Mesothelial cell of epicardium (in vitro differentiated cells): ENCODE results near the gene PIEZO2. TPM values are rescaled to one million over a fixed set of nuclear protein-coding genes. Genes with fewer than 3 reads are reported as not detected.

Experiments used
- DNase-seq, 2 experiments: peaks; one replicate each; pipeline ENCODE4 v3.0.0; 2021; ENCODE audit warnings: low spot score in 2 of 2; ENCODE audit not compliant: unreplicated experiment in 2 of 2
- H3K27ac Mint-ChIP-seq: 2 replicates; pipeline ENCODE4 v1.8.0; 2021; ENCODE audit warnings: mixed read lengths
- H3K27me3 Mint-ChIP-seq: 2 replicates; pipeline ENCODE4 v1.8.0; 2021; ENCODE audit warnings: low read depth, mixed read lengths
- H3K36me3 Mint-ChIP-seq: 2 replicates; pipeline ENCODE4 v1.8.0; 2021; ENCODE audit warnings: mixed read lengths
- H3K4me1 Mint-ChIP-seq: 2 replicates; pipeline ENCODE4 v1.8.0; 2021; ENCODE audit warnings: mixed read lengths
- H3K4me3 Mint-ChIP-seq: 2 replicates; pipeline ENCODE4 v1.8.0; 2021; ENCODE audit warnings: mild to moderate bottlenecking, moderate library complexity, mixed read lengths
- H3K9me3 Mint-ChIP-seq: 2 replicates; pipeline ENCODE4 v1.8.0; 2021; ENCODE audit warnings: mixed read lengths
- CTCF ChIP-seq: fragments of 200-600 bp; sonication (generic); IDR thresholded peaks from one replicate; pipeline ENCODE4 v1.5.0; 2021; ENCODE audit warnings: antibody characterized with exemption; ENCODE audit not compliant: unreplicated experiment
- total RNA-seq: library from RNA; stranded (reverse); gene quantifications from 3 replicates; pipeline ENCODE4 v1.2.1, GENCODE V29; 2021

The PIEZO2 gene
- total RNA-seq, 1 donor from 2014 or later, result 36.7 TPM

- Mint-ChIP-seq H3K4me3 (no peak overlapping the region), H3K27me3 (no peaks in the 10 kb centered on the region), H3K36me3 (peaks cover 8% of the 10 kb centered on the region), H3K27ac (no peak overlapping the region), H3K9me3 (peaks cover 7% of the 10 kb centered on the region), H3K4me1 (peaks cover 10% of the 10 kb centered on the region)
- DNase-seq, result no peak
- TF ChIP-seq CTCF, result no peak
Observed at GRCh38 chr18:11124054-11124453, 25.3 kb downstream of the PIEZO2 start.

DNA sequence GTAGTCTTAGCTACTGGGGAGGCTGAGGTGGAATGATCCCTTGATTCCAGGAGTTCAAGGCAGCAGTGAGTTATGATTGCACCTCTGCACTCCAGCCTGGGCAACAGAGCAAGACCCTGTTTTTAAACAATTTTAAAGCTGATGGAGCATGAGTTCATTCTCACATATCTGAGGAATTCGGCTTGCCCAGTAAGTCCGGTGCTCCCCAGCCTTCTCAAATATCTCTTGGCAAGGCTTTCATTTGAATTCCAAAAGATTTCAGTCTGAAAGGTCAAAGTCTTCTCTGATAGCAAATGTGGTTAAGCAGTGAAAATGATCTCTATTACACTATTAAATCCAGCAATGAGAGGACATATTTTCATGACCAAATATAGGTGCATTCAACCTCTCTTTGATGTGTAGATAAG, 27.9 kb downstream of the PIEZO2 start:
- Mint-ChIP-seq H3K4me3 (no peak overlapping the region), H3K9me3 (no peaks in the 10 kb centered on the region), H3K36me3 (no peaks in the 10 kb centered on the region), H3K4me1 (peaks cover 16% of the 10 kb centered on the region), H3K27ac (no peak overlapping the region), H3K27me3 (no peaks in the 10 kb centered on the region)
- no peak for DNase-seq
- no peak for TF ChIP-seq CTCF

DNA sequence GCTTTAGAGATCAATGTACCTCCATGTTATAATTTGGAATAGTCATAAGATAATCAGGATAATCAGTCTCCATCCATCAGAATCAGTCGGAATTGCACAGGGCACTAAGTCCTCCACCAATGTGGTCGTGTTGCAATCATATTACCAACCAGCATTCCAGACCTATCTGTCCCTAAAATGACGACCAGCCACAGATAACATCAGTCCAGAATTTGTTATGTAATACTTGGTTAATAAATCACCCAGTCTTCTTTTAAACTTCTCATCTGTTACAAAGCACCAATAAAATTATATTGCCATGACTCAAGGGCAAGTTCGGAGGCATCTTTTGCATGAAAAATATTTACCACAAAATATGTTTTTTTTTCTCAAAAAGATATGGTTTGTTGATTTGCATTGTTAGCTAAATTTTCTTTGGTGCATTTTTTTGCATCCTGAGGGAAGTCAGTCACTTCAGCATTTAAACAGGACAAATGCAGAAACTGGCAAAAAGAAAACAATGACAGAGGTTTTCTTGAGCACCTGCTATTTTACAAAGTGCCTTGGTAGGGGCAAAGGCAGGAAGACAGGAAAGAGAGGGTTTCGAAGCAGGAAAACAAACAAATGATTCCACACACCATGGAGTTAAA, 29.3 kb downstream of the PIEZO2 start:
- Mint-ChIP-seq H3K36me3 (no peaks in the 10 kb centered on the region), H3K27ac (no peak overlapping the region), H3K4me3 (no peak overlapping the region), H3K9me3 (no peaks in the 10 kb centered on the region), H3K27me3 (no peaks in the 10 kb centered on the region), H3K4me1 (peaks cover 16% of the 10 kb centered on the region)
- TF ChIP-seq CTCF, result no peak
- DNase-seq, result no peak

GRCh38 chr18:11119550-11119949, 29.8 kb downstream of the PIEZO2 start:
- Mint-ChIP-seq H3K4me3 (no peak overlapping the region), H3K36me3 (no peaks in the 10 kb centered on the region), H3K4me1 (peaks cover 20% of the 10 kb centered on the region)

GRCh38 chr18:11118051-11118766, 31.2 kb downstream of the PIEZO2 start:
- no peak for DNase-seq
- no peak for TF ChIP-seq CTCF
- H3K4me3 Mint-ChIP-seq, result no peak overlapping the region
- H3K36me3 Mint-ChIP-seq, result no peaks in the 10 kb centered on the region
- peaks cover 23% of the 10 kb centered on the region for H3K4me1 Mint-ChIP-seq
- H3K27me3 Mint-ChIP-seq, result no peaks in the 10 kb centered on the region
- no peaks in the 10 kb centered on the region for H3K9me3 Mint-ChIP-seq
- no peak overlapping the region for H3K27ac Mint-ChIP-seq

More at GRCh38 chr18:11119550-11119949, 29.8 kb downstream of the PIEZO2 start:
- Mint-ChIP-seq H3K27me3 (no peaks in the 10 kb centered on the region), H3K27ac (no peak overlapping the region), H3K9me3 (no peaks in the 10 kb centered on the region)
- DNase-seq, result no peak
- no peak for TF ChIP-seq CTCF
